ENCODE results near the gene PIKFYVE.
A peak's percentile ranks its signal among the peaks of the same experiment; 100 is the strongest.
"Not testable (repeated sequence)": the region's sequence is repeated elsewhere in the genome, so short reads cannot be mapped to it uniquely, and the experiment has no call there.

Gene PIKFYVE

DNA sequence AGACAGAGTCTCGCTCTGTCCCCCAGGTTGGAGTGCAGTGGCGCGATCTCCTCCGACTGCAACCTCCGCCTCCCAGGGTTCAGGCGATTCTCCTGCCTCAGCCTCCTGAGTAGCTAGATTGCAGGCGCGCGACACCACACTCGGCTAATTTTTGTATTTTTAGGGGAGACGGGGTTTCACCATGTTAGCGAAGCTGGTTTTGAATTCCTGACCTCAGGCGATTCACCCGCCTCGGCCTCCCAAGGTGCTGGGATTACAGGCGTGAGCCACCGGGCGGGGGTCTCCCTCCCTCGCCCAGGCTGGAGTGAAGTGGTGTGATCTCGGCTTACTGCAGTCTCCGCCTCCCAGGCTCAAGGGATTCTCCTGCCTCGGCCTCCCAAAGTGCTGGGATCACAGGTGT is 1.5 kb downstream of the PIKFYVE start:
- Mint-ChIP-seq H3K27ac (peak overlapping the region; percentile 96), H3K4me1 (peaks cover 43% of the 10 kb centered on the region), H3K36me3 (ENCODE audit: low read depth) (peaks cover 13% of the 10 kb centered on the region), H3K4me3 (peak overlapping the region; percentile 90)
- not testable (repeated sequence) for ATAC-seq, DNase-seq, H3K9me3 Mint-ChIP-seq, H3K27me3 Mint-ChIP-seq

DNA sequence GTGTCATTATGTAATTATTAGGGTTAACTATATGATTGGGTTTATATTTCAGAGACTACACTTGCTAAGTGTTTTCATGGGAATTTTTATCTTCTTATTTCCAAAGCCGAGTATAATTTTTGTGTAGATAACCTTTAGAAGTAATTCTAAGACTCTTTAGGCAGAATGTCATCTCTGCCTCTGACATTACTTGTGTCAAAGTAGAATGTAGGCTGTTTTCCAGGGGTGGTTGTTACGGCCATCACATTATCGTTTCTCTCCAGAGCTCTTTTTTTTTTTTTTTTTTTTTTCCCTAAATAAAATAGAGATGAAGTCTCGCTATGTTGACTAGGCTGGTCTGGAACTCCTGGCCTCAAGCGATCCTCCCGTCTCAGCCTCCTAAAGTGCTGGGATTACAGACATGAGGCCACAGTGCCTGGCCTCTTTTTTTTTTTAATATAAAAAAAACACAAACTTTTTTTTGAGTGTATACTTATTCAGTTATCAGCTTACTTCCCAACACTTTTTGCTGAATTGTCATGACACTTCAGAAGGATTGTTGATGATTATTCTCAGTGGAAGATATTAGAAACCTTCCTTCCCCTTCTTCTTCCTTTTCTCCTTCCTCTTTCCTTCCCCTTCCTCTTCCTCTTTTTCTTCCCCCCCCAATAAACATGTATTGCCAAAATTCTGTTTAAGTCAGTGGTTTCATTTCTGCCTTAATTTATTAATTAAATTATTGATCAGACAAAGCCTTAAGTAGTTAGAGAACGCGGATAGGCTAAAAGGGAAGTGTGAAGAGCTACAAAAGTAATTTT is 2.3 kb downstream of the PIKFYVE start:
- ATAC-seq = no peak
- H3K36me3 Mint-ChIP-seq (ENCODE audit: low read depth) = peaks cover 13% of the 10 kb centered on the region
- H3K27me3 Mint-ChIP-seq = no peaks in the 10 kb centered on the region
- H3K4me1 Mint-ChIP-seq = peaks cover 42% of the 10 kb centered on the region
- no peak for DNase-seq
- no peak overlapping the region for H3K4me3 Mint-ChIP-seq
- H3K9me3 Mint-ChIP-seq = no peaks in the 10 kb centered on the region
- peak overlapping the region; percentile 39 for H3K27ac Mint-ChIP-seq

DNA sequence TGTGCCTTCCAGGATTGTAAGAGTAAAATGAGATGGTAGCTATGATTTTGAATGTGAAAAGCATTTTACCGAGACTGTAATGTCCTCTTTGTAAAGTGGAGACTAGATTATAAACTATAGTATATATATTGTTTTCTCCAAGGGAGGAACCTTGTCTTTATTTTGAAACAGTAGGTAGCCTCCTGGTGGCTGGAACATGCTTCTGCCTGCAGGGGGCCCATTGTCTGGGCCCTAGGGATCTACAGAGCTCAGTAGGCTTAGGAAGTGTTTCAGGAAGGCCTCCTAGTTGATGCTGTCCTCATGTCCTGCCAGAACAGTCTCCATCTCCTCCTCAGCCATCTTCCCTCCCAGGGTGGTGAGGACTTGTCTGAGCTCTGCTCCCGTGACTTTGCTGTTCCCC is 3.0 kb downstream of the PIKFYVE start:
- Mint-ChIP-seq H3K36me3 (ENCODE audit: low read depth) (peaks cover 15% of the 10 kb centered on the region), H3K27ac (peak overlapping the region; percentile 39), H3K27me3 (no peaks in the 10 kb centered on the region), H3K4me3 (no peak overlapping the region), H3K9me3 (no peaks in the 10 kb centered on the region), H3K4me1 (peaks cover 39% of the 10 kb centered on the region)
- ATAC-seq = no peak
- no peak for DNase-seq

DNA sequence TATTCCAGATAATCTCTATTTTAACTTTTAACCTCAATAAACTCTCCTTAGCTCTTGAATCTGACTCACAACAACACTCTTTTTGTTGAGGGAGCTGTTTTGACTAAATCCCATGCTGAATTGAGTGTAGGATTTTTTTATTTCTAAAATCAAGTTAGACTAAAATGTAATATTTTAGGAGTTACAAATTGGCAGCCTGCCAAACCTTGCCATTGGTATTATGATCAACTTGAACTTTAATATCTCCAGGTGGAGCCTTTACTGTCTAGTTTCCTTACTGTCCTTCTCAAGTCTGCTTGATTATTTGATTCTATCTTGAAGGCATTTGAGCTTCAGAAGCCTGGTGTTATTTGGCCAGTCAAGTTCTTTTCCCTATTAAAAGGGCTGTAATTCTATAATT is 8.7 kb downstream of the PIKFYVE start:
- Mint-ChIP-seq H3K27ac (no peak overlapping the region), H3K4me3 (no peak overlapping the region), H3K36me3 (ENCODE audit: low read depth) (peaks cover 62% of the 10 kb centered on the region), H3K4me1 (peaks cover 7% of the 10 kb centered on the region), H3K9me3 (no peaks in the 10 kb centered on the region), H3K27me3 (no peaks in the 10 kb centered on the region)
- DNase-seq = no peak
- ATAC-seq = no peak

DNA sequence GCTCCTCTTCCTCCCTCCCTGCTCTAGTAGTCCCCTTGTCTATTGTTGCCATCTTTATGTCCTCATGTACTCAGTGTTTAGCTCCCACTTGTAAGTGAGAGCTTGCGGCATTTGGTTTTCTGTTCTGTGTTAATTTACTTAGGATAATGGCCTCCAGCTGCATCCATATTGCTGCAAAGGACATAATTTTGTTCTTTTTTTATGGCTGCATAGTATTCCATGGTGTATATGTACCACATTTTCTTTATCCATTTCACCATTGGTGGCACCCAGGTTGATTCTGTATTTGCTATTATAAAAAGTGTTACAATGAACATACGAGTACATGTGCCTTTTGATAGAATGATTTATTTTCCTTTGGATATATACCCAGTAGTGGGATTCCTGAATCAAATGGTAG is 12.5 kb downstream of the PIKFYVE start:
- DNase-seq = no peak
- H3K9me3 Mint-ChIP-seq = no peaks in the 10 kb centered on the region
- H3K27ac Mint-ChIP-seq = no peak overlapping the region
- H3K4me1 Mint-ChIP-seq = peaks cover 22% of the 10 kb centered on the region
- H3K4me3 Mint-ChIP-seq = no peak overlapping the region
- peaks cover 66% of the 10 kb centered on the region for H3K36me3 Mint-ChIP-seq (ENCODE audit: low read depth)
- no peak for ATAC-seq
- no peaks in the 10 kb centered on the region for H3K27me3 Mint-ChIP-seq

DNA sequence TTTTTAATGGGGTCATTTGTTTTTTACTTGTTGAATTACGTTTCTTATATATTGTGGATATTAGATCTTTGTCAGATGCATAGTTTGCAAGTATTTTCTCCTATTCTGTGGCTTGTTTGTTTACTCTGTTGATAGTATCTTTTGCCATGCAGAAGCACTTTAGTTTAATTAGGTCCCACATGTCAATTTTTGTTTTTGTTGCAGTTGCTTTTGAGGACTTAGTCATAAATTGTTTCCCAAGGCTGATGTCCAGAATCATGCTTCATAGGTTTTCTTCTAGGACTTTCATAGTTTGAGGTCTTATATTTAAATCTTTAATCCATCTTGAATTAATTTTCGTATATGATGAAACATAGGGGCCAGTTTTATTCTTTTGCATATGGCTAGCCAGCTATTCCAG is 13.2 kb downstream of the PIKFYVE start:
- H3K27ac Mint-ChIP-seq = no peak overlapping the region
- no peak for DNase-seq
- H3K36me3 Mint-ChIP-seq (ENCODE audit: low read depth) = peaks cover 63% of the 10 kb centered on the region
- no peak for ATAC-seq
- H3K27me3 Mint-ChIP-seq = no peaks in the 10 kb centered on the region
- no peak overlapping the region for H3K4me3 Mint-ChIP-seq
- peaks cover 20% of the 10 kb centered on the region for H3K4me1 Mint-ChIP-seq
- H3K9me3 Mint-ChIP-seq = no peaks in the 10 kb centered on the region

DNA sequence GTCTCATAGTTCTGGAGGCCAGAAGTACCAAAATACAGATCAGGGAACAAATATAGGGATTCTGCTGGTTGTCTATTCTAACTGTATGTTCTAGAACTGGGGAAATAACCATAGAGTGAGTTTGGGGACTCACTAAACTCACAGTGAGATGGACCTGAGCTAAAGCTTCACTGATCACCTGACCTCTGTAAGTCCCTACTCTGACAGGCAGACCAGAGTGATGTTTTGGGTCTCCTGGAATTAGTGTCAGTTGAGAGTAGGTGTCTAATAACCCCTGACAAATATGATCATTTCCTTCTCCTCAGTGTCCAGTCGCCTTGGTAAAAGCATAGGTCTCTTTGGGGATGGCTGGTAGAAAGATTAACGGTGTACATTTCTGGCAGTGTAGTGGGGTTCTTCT is 14.2 kb downstream of the PIKFYVE start:
- peaks cover 56% of the 10 kb centered on the region for H3K36me3 Mint-ChIP-seq (ENCODE audit: low read depth)
- no peak overlapping the region for H3K27ac Mint-ChIP-seq
- no peaks in the 10 kb centered on the region for H3K27me3 Mint-ChIP-seq
- peaks cover 20% of the 10 kb centered on the region for H3K4me1 Mint-ChIP-seq
- ATAC-seq = no peak
- H3K4me3 Mint-ChIP-seq = no peak overlapping the region
- no peak for DNase-seq
- H3K9me3 Mint-ChIP-seq = no peaks in the 10 kb centered on the region

DNA sequence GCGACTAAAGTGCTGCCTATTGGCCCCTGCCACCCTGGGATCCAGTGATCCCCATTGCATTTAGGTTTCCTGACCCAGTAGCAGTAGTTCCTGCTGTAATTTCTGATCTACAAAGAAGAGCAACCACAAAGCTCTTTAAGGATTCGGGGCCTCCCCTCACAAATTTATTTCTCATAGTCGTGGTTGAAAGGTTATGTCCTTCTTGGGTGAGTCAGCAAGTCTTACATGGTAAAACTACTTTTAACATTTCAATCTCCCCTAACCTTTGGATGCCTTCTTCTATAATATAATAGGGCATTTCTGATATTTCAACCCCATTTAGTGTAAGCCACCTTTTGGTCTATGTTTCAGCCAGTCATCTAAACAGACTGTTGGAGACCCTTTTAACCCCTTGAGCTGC is 14.9 kb downstream of the PIKFYVE start:
- Mint-ChIP-seq H3K36me3 (ENCODE audit: low read depth) (peaks cover 57% of the 10 kb centered on the region), H3K27me3 (no peaks in the 10 kb centered on the region), H3K27ac (peak overlapping the region; percentile 9), H3K4me3 (no peak overlapping the region), H3K9me3 (no peaks in the 10 kb centered on the region), H3K4me1 (peaks cover 20% of the 10 kb centered on the region)
- ATAC-seq (peak; percentile 76), DNase-seq (no peak)

DNA sequence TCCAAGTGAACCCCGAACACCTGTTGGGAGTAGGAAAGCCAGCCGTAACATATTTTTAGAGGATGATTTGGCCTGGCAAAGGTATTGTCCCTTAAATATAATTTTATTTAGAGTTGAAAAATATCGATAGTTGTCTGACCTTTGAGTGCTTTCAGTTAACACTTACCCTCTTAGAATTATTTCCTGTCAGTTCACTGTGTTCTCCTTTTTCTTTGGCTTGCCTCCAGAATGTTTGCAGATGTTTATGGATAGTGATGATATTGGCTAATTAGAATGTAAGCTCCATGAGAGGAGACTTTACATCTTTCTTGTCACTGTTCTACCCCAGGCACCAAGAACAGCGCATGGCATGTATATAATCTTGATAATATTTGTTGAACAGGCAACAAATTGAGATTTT is 19.8 kb downstream of the PIKFYVE start:
- H3K9me3 Mint-ChIP-seq = peaks cover 9% of the 10 kb centered on the region
- no peak overlapping the region for H3K4me3 Mint-ChIP-seq
- ATAC-seq = no peak
- DNase-seq = no peak
- H3K27me3 Mint-ChIP-seq = no peaks in the 10 kb centered on the region
- peaks cover 49% of the 10 kb centered on the region for H3K36me3 Mint-ChIP-seq (ENCODE audit: low read depth)
- H3K4me1 Mint-ChIP-seq = peaks cover 10% of the 10 kb centered on the region
- no peak overlapping the region for H3K27ac Mint-ChIP-seq

DNA sequence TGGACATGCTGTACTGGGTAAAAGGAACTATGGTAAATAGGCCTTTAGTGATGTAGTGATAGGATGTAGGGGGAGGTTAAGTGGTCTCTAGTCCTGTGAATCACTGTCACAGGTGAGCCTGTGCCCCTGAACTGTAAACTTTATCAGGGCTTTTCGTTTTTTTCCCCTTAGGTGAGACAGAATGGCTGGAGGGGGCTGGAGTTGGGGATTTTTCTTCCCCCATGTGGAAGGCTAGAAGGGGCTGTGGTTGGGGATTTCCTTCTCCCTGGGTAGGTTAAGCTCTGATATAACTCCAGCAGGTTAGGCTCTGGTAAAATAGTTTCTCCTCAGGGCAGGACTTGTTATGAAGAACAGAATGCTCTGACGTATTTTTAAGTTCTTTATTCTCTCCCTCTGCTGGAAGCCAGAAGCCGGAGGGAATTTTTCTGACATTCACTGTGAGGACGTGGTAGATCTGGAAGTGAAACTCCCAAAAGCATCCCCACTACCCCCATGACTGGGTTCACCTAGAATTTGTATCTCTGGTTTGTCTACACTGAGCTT is 28.5 kb downstream of the PIKFYVE start:
- Mint-ChIP-seq H3K9me3 (peaks cover 11% of the 10 kb centered on the region), H3K4me1 (peaks cover 39% of the 10 kb centered on the region), H3K4me3 (no peak overlapping the region), H3K27ac (peak overlapping the region; percentile 43), H3K36me3 (ENCODE audit: low read depth) (peaks cover 61% of the 10 kb centered on the region), H3K27me3 (no peaks in the 10 kb centered on the region)
- no peak for DNase-seq
- peak; percentile 49 for ATAC-seq

DNA sequence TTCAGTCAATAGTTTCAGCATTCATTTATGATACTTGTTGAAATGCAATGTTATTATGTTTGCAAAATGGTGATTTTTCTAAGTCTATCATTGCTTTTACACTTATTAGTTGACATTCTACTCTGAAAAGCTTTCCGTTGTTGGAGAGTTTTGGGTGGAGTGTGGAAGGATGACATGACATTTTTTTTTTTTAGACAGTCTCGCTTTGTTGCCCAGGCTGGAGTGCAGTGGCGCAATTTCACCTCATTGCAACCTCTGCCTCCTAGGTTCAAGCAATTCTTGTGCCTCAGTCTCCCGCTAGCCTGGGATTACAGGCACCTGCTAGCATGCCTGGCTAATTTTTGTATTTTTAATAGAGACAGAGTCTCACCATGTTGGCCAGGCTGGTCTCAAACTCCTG is 29.8 kb downstream of the PIKFYVE start:
- Mint-ChIP-seq H3K27me3 (no peaks in the 10 kb centered on the region), H3K9me3 (peaks cover 2% of the 10 kb centered on the region), H3K27ac (no peak overlapping the region), H3K4me1 (peaks cover 36% of the 10 kb centered on the region), H3K4me3 (no peak overlapping the region), H3K36me3 (ENCODE audit: low read depth) (peaks cover 53% of the 10 kb centered on the region)
- DNase-seq (no peak), ATAC-seq (no peak)

DNA sequence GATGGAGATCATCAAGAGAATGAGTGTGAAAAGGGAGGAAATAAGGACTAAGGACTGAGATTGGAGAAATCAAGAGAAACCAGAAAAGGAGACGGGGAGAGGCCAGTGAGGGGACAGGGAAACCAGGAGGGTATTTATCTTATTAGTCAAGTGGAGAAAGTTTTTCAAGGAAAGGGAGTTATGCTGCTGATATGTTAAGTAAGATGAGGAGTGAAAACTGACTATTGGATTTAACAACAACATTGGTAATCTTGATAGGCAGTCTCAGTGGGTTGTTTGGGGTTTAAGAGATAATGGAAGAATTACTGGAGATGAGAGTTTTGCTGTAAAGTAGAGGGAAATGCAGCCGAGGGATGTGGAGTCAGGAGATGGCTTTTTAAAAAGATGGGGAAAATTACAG is 30.6 kb downstream of the PIKFYVE start:
- Mint-ChIP-seq H3K4me1 (peaks cover 32% of the 10 kb centered on the region), H3K27me3 (no peaks in the 10 kb centered on the region), H3K36me3 (ENCODE audit: low read depth) (peaks cover 48% of the 10 kb centered on the region), H3K4me3 (no peak overlapping the region), H3K27ac (no peak overlapping the region), H3K9me3 (no peaks in the 10 kb centered on the region)
- ATAC-seq (no peak), DNase-seq (no peak)

DNA sequence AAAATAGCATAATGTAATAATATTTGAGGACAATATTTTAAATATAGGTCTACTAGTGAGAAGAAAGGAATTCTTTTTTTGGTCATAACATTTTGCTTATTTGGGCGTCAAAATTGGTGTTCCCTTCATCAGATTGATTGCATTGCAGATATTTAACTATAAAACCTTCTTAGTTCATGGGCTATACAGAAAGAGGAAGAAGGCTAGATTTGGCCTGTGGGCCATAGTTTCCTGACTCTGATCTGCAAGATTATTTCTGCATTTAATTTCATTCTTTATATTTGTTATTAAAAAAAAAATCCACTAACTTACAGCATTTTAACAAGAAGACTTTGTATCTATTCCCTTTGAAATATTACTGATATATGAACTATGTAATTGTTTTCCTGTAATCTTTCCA is 31.9 kb downstream of the PIKFYVE start:
- DNase-seq = no peak
- Mint-ChIP-seq H3K9me3 (no peaks in the 10 kb centered on the region), H3K4me3 (no peak overlapping the region), H3K36me3 (ENCODE audit: low read depth) (peaks cover 42% of the 10 kb centered on the region), H3K27ac (no peak overlapping the region), H3K4me1 (peaks cover 26% of the 10 kb centered on the region), H3K27me3 (no peaks in the 10 kb centered on the region)
- ATAC-seq = no peak

DNA sequence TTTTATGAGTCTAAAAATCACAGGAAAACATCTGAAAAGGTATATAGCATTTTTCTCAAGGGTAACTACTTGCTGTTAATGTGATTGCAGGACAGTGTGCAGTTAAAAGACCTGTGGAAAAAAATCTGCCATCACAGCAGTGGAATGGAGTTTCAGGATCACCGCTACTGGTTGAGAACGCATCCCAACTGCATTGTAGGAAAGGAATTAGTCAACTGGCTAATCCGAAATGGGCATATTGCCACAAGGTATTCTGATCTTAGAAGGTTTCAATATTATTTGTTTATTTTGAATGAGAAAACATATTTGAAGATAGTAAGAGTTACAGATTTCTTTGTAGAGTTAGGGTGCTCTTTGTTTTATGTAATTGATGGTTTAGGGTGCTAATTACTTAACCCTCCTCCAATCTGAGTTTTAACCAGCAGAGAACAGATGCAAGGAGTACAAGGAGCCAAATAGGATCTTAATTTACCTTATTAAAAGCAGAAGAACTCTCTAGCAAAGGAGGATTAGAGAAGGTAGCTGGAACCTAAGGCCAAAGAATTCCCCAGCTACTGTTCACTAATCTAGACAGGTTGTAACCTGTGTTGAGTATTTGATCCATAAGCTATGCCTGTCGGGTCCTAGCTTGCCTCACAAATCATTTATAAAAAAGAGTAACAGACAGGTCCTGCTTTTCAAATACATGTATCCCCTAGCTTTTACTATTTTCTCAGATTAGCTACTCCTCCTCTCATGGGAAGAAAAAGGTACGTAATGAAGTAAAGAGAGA is 35.0 kb downstream of the PIKFYVE start:
- ATAC-seq = no peak
- Mint-ChIP-seq H3K9me3 (no peaks in the 10 kb centered on the region), H3K27me3 (no peaks in the 10 kb centered on the region), H3K4me3 (no peak overlapping the region), H3K27ac (no peak overlapping the region), H3K36me3 (ENCODE audit: low read depth) (peaks cover 40% of the 10 kb centered on the region), H3K4me1 (no peaks in the 10 kb centered on the region)
- DNase-seq = no peak

DNA sequence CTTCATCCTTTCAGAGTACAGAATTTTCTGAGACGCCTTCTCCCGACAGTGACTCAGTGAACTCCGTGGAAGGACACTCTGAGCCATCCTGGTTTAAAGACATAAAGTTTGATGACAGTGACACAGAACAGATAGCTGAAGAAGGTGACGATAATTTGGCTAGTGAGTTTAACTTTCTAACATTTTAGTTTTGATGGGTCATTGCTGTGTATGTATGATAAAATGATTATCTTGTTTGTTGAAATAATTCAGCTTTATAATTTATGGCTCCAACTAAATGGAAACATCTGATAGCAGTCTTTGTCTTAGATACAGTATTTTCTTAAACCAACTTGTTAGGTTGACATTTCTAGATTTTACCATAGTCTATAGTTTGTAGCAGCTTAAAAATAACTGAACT is 38.1 kb downstream of the PIKFYVE start:
- Mint-ChIP-seq H3K36me3 (ENCODE audit: low read depth) (peaks cover 39% of the 10 kb centered on the region), H3K4me1 (no peaks in the 10 kb centered on the region), H3K4me3 (no peak overlapping the region), H3K27ac (no peak overlapping the region), H3K27me3 (no peaks in the 10 kb centered on the region), H3K9me3 (no peaks in the 10 kb centered on the region)
- ATAC-seq (no peak), DNase-seq (no peak)

All from activated naive CD8-positive, alpha-beta T cell treated with anti-CD3 and anti-CD28 coated beads, Interleukin-2, amount 50 U/mL, for 24 hours (primary cell).